B cell (primary cell): Measurements from ENCODE around the gene OTOGL.

Experiments
- EZH2 ChIP-seq: IDR thresholded peaks from 2 replicates; pipeline ENCODE4 v1.6.1; 2012; ENCODE audit warnings: borderline replicate concordance, low read depth, mild to moderate bottlenecking, moderate library complexity, low read length; ENCODE audit not compliant: insufficient read depth, poor library complexity, severe bottlenecking
- TF ChIP-seq, protein P1 (sequence below): fragments of 200-600 bp; IDR thresholded peaks from one replicate; pipeline ENCODE4 v1.8.0; 2022; ENCODE audit warnings: antibody characterized with exemption, mild to moderate bottlenecking

- TF ChIP-seq EZH2 = no peak
- TF ChIP-seq, protein P1, sequence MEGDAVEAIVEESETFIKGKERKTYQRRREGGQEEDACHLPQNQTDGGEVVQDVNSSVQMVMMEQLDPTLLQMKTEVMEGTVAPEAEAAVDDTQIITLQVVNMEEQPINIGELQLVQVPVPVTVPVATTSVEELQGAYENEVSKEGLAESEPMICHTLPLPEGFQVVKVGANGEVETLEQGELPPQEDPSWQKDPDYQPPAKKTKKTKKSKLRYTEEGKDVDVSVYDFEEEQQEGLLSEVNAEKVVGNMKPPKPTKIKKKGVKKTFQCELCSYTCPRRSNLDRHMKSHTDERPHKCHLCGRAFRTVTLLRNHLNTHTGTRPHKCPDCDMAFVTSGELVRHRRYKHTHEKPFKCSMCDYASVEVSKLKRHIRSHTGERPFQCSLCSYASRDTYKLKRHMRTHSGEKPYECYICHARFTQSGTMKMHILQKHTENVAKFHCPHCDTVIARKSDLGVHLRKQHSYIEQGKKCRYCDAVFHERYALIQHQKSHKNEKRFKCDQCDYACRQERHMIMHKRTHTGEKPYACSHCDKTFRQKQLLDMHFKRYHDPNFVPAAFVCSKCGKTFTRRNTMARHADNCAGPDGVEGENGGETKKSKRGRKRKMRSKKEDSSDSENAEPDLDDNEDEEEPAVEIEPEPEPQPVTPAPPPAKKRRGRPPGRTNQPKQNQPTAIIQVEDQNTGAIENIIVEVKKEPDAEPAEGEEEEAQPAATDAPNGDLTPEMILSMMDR = no peak
Measured at GRCh38 chr12:80200414-80200813, 101.1 kb downstream of the OTOGL start.
